Activated CD4-positive, alpha-beta T cell treated with anti-CD3 and anti-CD28 coated beads for 48 hours (primary cell): ENCODE measurements around the gene KDM6A.
"Not testable (repeated sequence)": the region's sequence is repeated elsewhere in the genome, so short reads cannot be mapped to it uniquely, and the experiment has no call there.

Experiments used
- DNase-seq: peaks from one replicate; pipeline ENCODE4 v3.0.0-alpha.2; 2020

The KDM6A gene

GRCh38 chrX:45011597-45011996 lies 138.6 kb downstream of the KDM6A start:
- no peak for DNase-seq

GRCh38 chrX:45017946-45018345 lies 145.0 kb downstream of the KDM6A start:
- DNase-seq, result no peak

GRCh38 chrX:45022150-45022549 lies 149.2 kb downstream of the KDM6A start:
- no peak for DNase-seq

- no peak for DNase-seq
These were observed 151.5 kb downstream of the KDM6A start for GRCh38 chrX:45024501-45024900.

GRCh38 chrX:45026036-45026435 lies 153.0 kb downstream of the KDM6A start:
- no peak for DNase-seq

GRCh38 chrX:45031830-45032378 lies 158.9 kb downstream of the KDM6A start:
- no peak for DNase-seq

- no peak for DNase-seq
These were observed 162.1 kb downstream of the KDM6A start for GRCh38 chrX:45035071-45035470.

- no peak for DNase-seq
These were observed 163.2 kb downstream of the KDM6A start for GRCh38 chrX:45036161-45036560.

- not testable (repeated sequence) for DNase-seq
These were observed 167.1 kb downstream of the KDM6A start for GRCh38 chrX:45040137-45040536.

- DNase-seq, result no peak
These were observed 173.4 kb downstream of the KDM6A start for GRCh38 chrX:45046417-45046816.

- DNase-seq, result no peak
These were observed 177.6 kb downstream of the KDM6A start for GRCh38 chrX:45050558-45050957.

- no peak for DNase-seq
These were observed 183.6 kb downstream of the KDM6A start for GRCh38 chrX:45056428-45057145.

- not testable (repeated sequence) for DNase-seq
These were observed 186.9 kb downstream of the KDM6A start for GRCh38 chrX:45059906-45060305.

GRCh38 chrX:45063319-45064095 lies 190.5 kb downstream of the KDM6A start:
- no peak for DNase-seq

GRCh38 chrX:45068569-45068968 lies 195.6 kb downstream of the KDM6A start:
- no peak for DNase-seq

GRCh38 chrX:45070116-45071007 lies 197.4 kb downstream of the KDM6A start:
- DNase-seq, result no peak

- DNase-seq, result not testable (repeated sequence)
These were observed 200.0 kb downstream of the KDM6A start for GRCh38 chrX:45073011-45073410.

- peak; percentile 13 for DNase-seq
These were observed 204.9 kb downstream of the KDM6A start for GRCh38 chrX:45077748-45078424.

GRCh38 chrX:45083314-45083713 lies 210.3 kb downstream of the KDM6A start:
- no peak for DNase-seq

- DNase-seq, result no peak
These were observed 237.5 kb downstream of the KDM6A start for GRCh38 chrX:45110494-45110893.

- DNase-seq, result no peak
These were observed 253.2 kb downstream of the KDM6A start for GRCh38 chrX:45126158-45126557.

GRCh38 chrX:45128896-45129454 lies 256.0 kb downstream of the KDM6A start:
- no peak for DNase-seq
